Stimulated activated naive CD8-positive, alpha-beta T cell treated with anti-CD3 and anti-CD28 coated beads, Interleukin-15, amount 100 ng/mL, for 72 hours (primary cell): ENCODE measurements around the gene RCCD1.

Experiments
- ATAC-seq: fragments of 150-1000 bp; cut with Tn5 transposase; 2 replicates; pipeline ENCODE4 v1.10.0; 2021; ENCODE audit warnings: mild to moderate bottlenecking, moderate library complexity
- DNase-seq, 2 donors: peaks; one replicate each; pipeline ENCODE4 v3.0.0; 2021 to 2022
- H3K27ac Mint-ChIP-seq, 2 donors: one replicate each; pipeline ENCODE4 v1.8.0; 2022; ENCODE audit warnings: mild to moderate bottlenecking in 2 of 2, mixed read lengths in 2 of 2, moderate library complexity in 2 of 2
- H3K27me3 Mint-ChIP-seq: one replicate; pipeline ENCODE4 v1.8.0; 2022; ENCODE audit warnings: mixed read lengths
- H3K4me1 Mint-ChIP-seq: one replicate; pipeline ENCODE4 v1.8.0; 2022; ENCODE audit warnings: mild to moderate bottlenecking, mixed read lengths
- H3K4me3 Mint-ChIP-seq, 2 donors: one replicate each; pipeline ENCODE4 v1.8.0; 2022; ENCODE audit warnings: mild to moderate bottlenecking in 2 of 2, mixed read lengths in 2 of 2, moderate library complexity in 1 of 2
- H3K9me3 Mint-ChIP-seq, 2 donors: one replicate each; pipeline ENCODE4 v1.8.0; 2022; ENCODE audit warnings: mixed read lengths in 2 of 2

RCCD1 gene

GRCh38 chr15:90994059-90994416 is 39.4 kb downstream of the RCCD1 start:
- no peaks in the 10 kb centered on the region for H3K9me3 Mint-ChIP-seq
- peak overlapping the region; percentile 100 for H3K27ac Mint-ChIP-seq
- H3K4me3 Mint-ChIP-seq, result peak overlapping the region; percentile 99 to 100
- H3K4me1 Mint-ChIP-seq, result peaks cover 28% of the 10 kb centered on the region
- DNase-seq (no peak), ATAC-seq (peak; percentile 50)
- H3K27me3 Mint-ChIP-seq, result no peaks in the 10 kb centered on the region

GRCh38 chr15:90994417-90995311 is 40.0 kb downstream of the RCCD1 start, which contains the start of gene PRC1:
Gene PRC1 (minus strand): TSS chr15:90994535. CDS start chr15:90994417, 118 bp downstream.
- peak; percentile 96 to 98 for DNase-seq
- Mint-ChIP-seq H3K9me3 (no peaks in the 10 kb centered on the region), H3K27me3 (no peaks in the 10 kb centered on the region), H3K4me3 (peak within 1 kb of the TSS; percentile 99 to 100), H3K4me1 (peaks cover 28% of the 10 kb centered on the region), H3K27ac (peak within 1 kb of the TSS; percentile 100)
- peak; percentile 99 for ATAC-seq

DNA sequence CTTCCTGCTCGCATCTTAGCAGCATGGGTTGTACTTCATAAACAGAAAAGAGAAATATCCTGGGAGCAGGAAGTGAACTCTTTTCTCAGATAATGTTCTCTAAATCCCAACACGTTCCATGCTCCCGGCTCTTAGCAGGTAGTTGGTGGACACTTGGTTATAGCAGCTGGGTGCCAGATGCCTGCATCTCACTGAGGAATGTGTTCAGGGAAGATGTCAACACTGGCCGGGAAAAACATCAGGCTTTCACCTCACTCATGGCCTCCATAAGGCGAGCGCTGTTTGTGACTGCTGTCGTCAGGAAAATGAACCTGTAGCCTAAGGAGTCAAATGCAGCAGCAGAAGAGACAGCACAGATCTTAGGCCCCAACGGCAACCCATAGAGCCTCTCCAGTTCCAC is 44.1 kb downstream of the RCCD1 start:
- no peaks in the 10 kb centered on the region for H3K9me3 Mint-ChIP-seq
- peaks cover 13% of the 10 kb centered on the region for H3K4me1 Mint-ChIP-seq
- no peak for DNase-seq
- no peak overlapping the region for H3K27ac Mint-ChIP-seq
- no peak overlapping the region for H3K4me3 Mint-ChIP-seq
- no peak for ATAC-seq
- no peaks in the 10 kb centered on the region for H3K27me3 Mint-ChIP-seq

- H3K27ac Mint-ChIP-seq, result no peak overlapping the region
- no peaks in the 10 kb centered on the region for H3K9me3 Mint-ChIP-seq
- no peaks in the 10 kb centered on the region for H3K4me1 Mint-ChIP-seq
- DNase-seq (no peak), ATAC-seq (no peak)
- H3K4me3 Mint-ChIP-seq, result no peak overlapping the region
- no peaks in the 10 kb centered on the region for H3K27me3 Mint-ChIP-seq
Measured at GRCh38 chr15:91001209-91001608, 46.5 kb downstream of the RCCD1 start.

- Mint-ChIP-seq H3K4me1 (no peaks in the 10 kb centered on the region), H3K9me3 (no peaks in the 10 kb centered on the region), H3K27me3 (no peaks in the 10 kb centered on the region), H3K27ac (no peak overlapping the region), H3K4me3 (no peak overlapping the region)
- ATAC-seq, result no peak
- no peak for DNase-seq
Measured at GRCh38 chr15:91007266-91007665, 52.6 kb downstream of the RCCD1 start.
